GM19043 (cell line): ENCODE results near the gene FAM9B.

ENCODE experiments used
- ATAC-seq: cut with Tn5 transposase; IDR thresholded peaks from one replicate; pipeline ENCODE4 v1.9.1; 2021; ENCODE audit warnings: low read depth; ENCODE audit not compliant: unreplicated experiment

Gene FAM9B

DNA sequence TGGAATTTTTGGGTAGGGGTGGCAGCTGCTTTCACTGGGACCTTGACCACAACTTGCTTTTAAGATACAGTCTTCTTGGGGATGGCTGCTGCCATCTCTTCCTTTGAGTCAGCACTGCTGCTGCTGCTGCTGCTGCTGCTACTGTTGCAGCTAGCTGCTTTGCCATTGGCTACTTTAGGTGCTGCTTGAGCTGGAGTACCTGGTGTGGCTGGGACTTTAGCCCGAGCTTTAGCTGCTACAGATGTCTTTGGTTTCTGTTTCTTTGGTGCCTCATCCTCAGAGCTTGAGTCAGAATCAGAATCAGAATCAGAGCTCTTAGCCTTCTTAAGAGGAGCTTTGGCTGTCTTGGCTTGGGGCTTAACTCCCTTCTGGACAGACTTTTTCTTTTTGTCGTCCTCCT lies 52.2 kb downstream of the FAM9B start:
- ATAC-seq, result no peak

GRCh38 chrX:8980756-8981155 lies 53.2 kb downstream of the FAM9B start:
- ATAC-seq, result no peak
